DMS79 treated with DMSO at 0.1 percent for 48 hours (cell line): ENCODE data around the gene CDH2.

Experiments used
- DNase-seq: peaks from one replicate; lab custom pipeline; 2025; lab: John Stamatoyannopoulos, UW

The CDH2 gene

GRCh38 chr18:27994571-27994970 is 182.4 kb downstream of the CDH2 start:
- DNase-seq = no peak

- DNase-seq = no peak
Observed at GRCh38 chr18:27991391-27991790, 185.5 kb downstream of the CDH2 start.

GRCh38 chr18:27985832-27986231 is 191.1 kb downstream of the CDH2 start:
- DNase-seq = no peak

- DNase-seq = no peak
Observed at GRCh38 chr18:27983780-27984179, 193.2 kb downstream of the CDH2 start.

GRCh38 chr18:27976806-27977408 is 200.0 kb downstream of the CDH2 start:
- no peak for DNase-seq

- DNase-seq = no peak
Observed at GRCh38 chr18:27970321-27970720, 206.6 kb downstream of the CDH2 start.

- no peak for DNase-seq
Observed at GRCh38 chr18:27969206-27969605, 207.7 kb downstream of the CDH2 start.

- DNase-seq = no peak
Observed at GRCh38 chr18:27967913-27968824, 208.8 kb downstream of the CDH2 start.

GRCh38 chr18:27966881-27967280 is 210.0 kb downstream of the CDH2 start:
- no peak for DNase-seq

- no peak for DNase-seq
Observed at GRCh38 chr18:27964811-27965210, 212.1 kb downstream of the CDH2 start.

- no peak for DNase-seq
Observed at GRCh38 chr18:27959101-27959500, 217.8 kb downstream of the CDH2 start.

- no peak for DNase-seq
Observed at GRCh38 chr18:27956001-27956640, 220.8 kb downstream of the CDH2 start.

GRCh38 chr18:27954226-27954625 is 222.7 kb downstream of the CDH2 start:
- no peak for DNase-seq

- no peak for DNase-seq
Observed at GRCh38 chr18:27952741-27953140, 224.2 kb downstream of the CDH2 start.

GRCh38 chr18:27950648-27951228 is 226.2 kb downstream of the CDH2 start:
- no peak for DNase-seq

- no peak for DNase-seq
Observed at GRCh38 chr18:27948986-27949385, 227.9 kb downstream of the CDH2 start.

- DNase-seq = no peak
Observed at GRCh38 chr18:27942706-27943105, 234.2 kb downstream of the CDH2 start.

- no peak for DNase-seq
Observed at GRCh38 chr18:27931535-27931934, 245.4 kb downstream of the CDH2 start.

- no peak for DNase-seq
Observed at GRCh38 chr18:27922780-27923179, 254.2 kb downstream of the CDH2 start.

- DNase-seq = no peak
Observed at GRCh38 chr18:27921904-27922751, 254.8 kb downstream of the CDH2 start.

GRCh38 chr18:27921392-27921791 is 255.5 kb downstream of the CDH2 start:
- no peak for DNase-seq

- DNase-seq = no peak
Observed at GRCh38 chr18:27920836-27921235, 256.1 kb downstream of the CDH2 start.
